Measurements from ENCODE around the gene PCSK5. TPM values are rescaled to one million over a fixed set of nuclear protein-coding genes. Genes with fewer than 3 reads are reported as not detected.

The PCSK5 gene
- total RNA-seq, 2 donors from 2014 or later = 2.5 to 3.5 TPM

GRCh38 chr9:75870450-75870849 lies 20.0 kb upstream of the PCSK5 start:
- no peak overlapping the region for H3K4me3 Mint-ChIP-seq
- no peaks in the 10 kb centered on the region for H3K36me3 ChIP-seq (ENCODE audit: control insufficient read depth, insufficient read depth, low read length)
- H3K4me1 Mint-ChIP-seq = no peaks in the 10 kb centered on the region
- no peak for DNase-seq
- 87 to 100% methylated on average over 1 of the region's 1 CpG for WGBS, 2 experiments (ENCODE audit: insufficient coverage in 1 of 2, insufficient read length in 1 of 2)
- no peak for TF ChIP-seq CTCF (conservative IDR thresholded peaks at IDR 0.05)
- no peak overlapping the region for H3K27ac Mint-ChIP-seq
- no peak overlapping the region for H3K9ac ChIP-seq (ENCODE audit: extremely low read depth, low read length, poor library complexity, severe bottlenecking)
- H3K27me3 Mint-ChIP-seq (ENCODE audit: insufficient read depth) = peaks cover 7% of the 10 kb centered on the region
- H3K9me3 ChIP-seq (ENCODE audit: control insufficient read depth, low read length) = no peaks in the 10 kb centered on the region
- H3K4me1 ChIP-seq (ENCODE audit: control insufficient read depth, insufficient read depth, low read length) = no peaks in the 10 kb centered on the region
- H3K9me3 Mint-ChIP-seq = no peaks in the 10 kb centered on the region
- no peak overlapping the region for H3K27ac ChIP-seq (ENCODE audit: low read depth, low read length)
- peaks cover 5% of the 10 kb centered on the region for H3K27me3 ChIP-seq (ENCODE audit: control insufficient read depth, insufficient read depth, low read length, poor library complexity, severe bottlenecking)
- H3K36me3 Mint-ChIP-seq (ENCODE audit: low read depth) = no peaks in the 10 kb centered on the region
- H3K4me3 ChIP-seq (ENCODE audit: low read length) = no peak overlapping the region

- TF ChIP-seq CTCF (conservative IDR thresholded peaks at IDR 0.05) = no peak
Observed at GRCh38 chr9:75871624-75872023, 18.8 kb upstream of the PCSK5 start.

GRCh38 chr9:75873712-75874111 lies 16.8 kb upstream of the PCSK5 start:
- WGBS, 2 experiments (ENCODE audit: insufficient coverage in 1 of 2, insufficient read length in 1 of 2) = 96% methylated on average over 1 of the region's 1 CpG; no CpG with 5 or more reads in 1 of the 2 experiments
- Mint-ChIP-seq H3K4me3 (no peak overlapping the region), H3K36me3 (ENCODE audit: low read depth) (no peaks in the 10 kb centered on the region), H3K27me3 (ENCODE audit: insufficient read depth) (peaks cover 3% of the 10 kb centered on the region), H3K4me1 (no peaks in the 10 kb centered on the region), H3K27ac (no peak overlapping the region), H3K9me3 (no peaks in the 10 kb centered on the region)
- no peak overlapping the region for H3K9ac ChIP-seq (ENCODE audit: extremely low read depth, low read length, poor library complexity, severe bottlenecking)
- no peaks in the 10 kb centered on the region for H3K9me3 ChIP-seq (ENCODE audit: control insufficient read depth, low read length)
- H3K27ac ChIP-seq (ENCODE audit: low read depth, low read length) = no peak overlapping the region
- no peak overlapping the region for H3K4me3 ChIP-seq (ENCODE audit: low read length)
- TF ChIP-seq CTCF (conservative IDR thresholded peaks at IDR 0.05) = no peak
- H3K36me3 ChIP-seq (ENCODE audit: control insufficient read depth, insufficient read depth, low read length) = no peaks in the 10 kb centered on the region
- no peaks in the 10 kb centered on the region for H3K27me3 ChIP-seq (ENCODE audit: control insufficient read depth, insufficient read depth, low read length, poor library complexity, severe bottlenecking)
- H3K4me1 ChIP-seq (ENCODE audit: control insufficient read depth, insufficient read depth, low read length) = no peaks in the 10 kb centered on the region
- DNase-seq = no peak

More at GRCh38 chr9:75871624-75872023, 18.8 kb upstream of the PCSK5 start:
- Histone ChIP-seq H3K27me3 (ENCODE audit: control insufficient read depth, insufficient read depth, low read length, poor library complexity, severe bottlenecking) (peaks cover 2% of the 10 kb centered on the region), H3K9me3 (ENCODE audit: control insufficient read depth, low read length) (no peaks in the 10 kb centered on the region), H3K9ac (ENCODE audit: extremely low read depth, low read length, poor library complexity, severe bottlenecking) (no peak overlapping the region), H3K4me3 (ENCODE audit: low read length) (no peak overlapping the region), H3K4me1 (ENCODE audit: control insufficient read depth, insufficient read depth, low read length) (no peaks in the 10 kb centered on the region), H3K36me3 (ENCODE audit: control insufficient read depth, insufficient read depth, low read length) (no peaks in the 10 kb centered on the region), H3K27ac (ENCODE audit: low read depth, low read length) (no peak overlapping the region)
- DNase-seq = no peak
- peaks cover 7% of the 10 kb centered on the region for H3K27me3 Mint-ChIP-seq (ENCODE audit: insufficient read depth)
- H3K27ac Mint-ChIP-seq = no peak overlapping the region
- H3K36me3 Mint-ChIP-seq (ENCODE audit: low read depth) = no peaks in the 10 kb centered on the region
- H3K4me1 Mint-ChIP-seq = no peaks in the 10 kb centered on the region
- 90 to 100% methylated on average over 2 to 5 of the region's 5 CpGs for WGBS, 2 experiments (ENCODE audit: insufficient coverage in 1 of 2, insufficient read length in 1 of 2)
- no peaks in the 10 kb centered on the region for H3K9me3 Mint-ChIP-seq
- H3K4me3 Mint-ChIP-seq = no peak overlapping the region

Measured in endodermal cell (in vitro differentiated cells).